Progenitor cell of endocrine pancreas (in vitro differentiated cells): ENCODE data around the gene LDLR. TPM values are rescaled to one million over a fixed set of nuclear protein-coding genes. Genes with fewer than 3 reads are reported as not detected.
A peak's percentile ranks its signal among the peaks of the same experiment; 100 is the strongest.
"Not testable (repeated sequence)": the region's sequence is repeated elsewhere in the genome, so short reads cannot be mapped to it uniquely, and the experiment has no call there.

Source experiments
- DNase-seq: peaks from one replicate; pipeline ENCODE4 v3.0.0; 2021; ENCODE audit warnings: low spot score; ENCODE audit not compliant: unreplicated experiment
- H3K27ac Mint-ChIP-seq: 2 replicates; pipeline ENCODE4 v1.8.0; 2021; ENCODE audit warnings: mild to moderate bottlenecking, moderate library complexity, mixed read lengths
- H3K27me3 Mint-ChIP-seq: 2 replicates; pipeline ENCODE4 v1.8.0; 2021; ENCODE audit warnings: mixed read lengths
- H3K36me3 Mint-ChIP-seq: 2 replicates; pipeline ENCODE4 v1.8.0; 2022; ENCODE audit warnings: mixed read lengths; ENCODE audit not compliant: insufficient read depth
- H3K4me1 Mint-ChIP-seq: 2 replicates; pipeline ENCODE4 v1.8.0; 2021; ENCODE audit warnings: low read depth, mixed read lengths
- H3K4me3 Mint-ChIP-seq: 2 replicates; pipeline ENCODE4 v1.8.0; 2021; ENCODE audit warnings: low read depth, mild to moderate bottlenecking, moderate library complexity, mixed read lengths
- H3K9me3 Mint-ChIP-seq: 2 replicates; pipeline ENCODE4 v1.8.0; 2021; ENCODE audit warnings: low read depth, mixed read lengths
- CTCF ChIP-seq: fragments of 200-600 bp; sonication (generic); IDR thresholded peaks from one replicate; pipeline ENCODE4 v1.5.0; 2021; ENCODE audit warnings: antibody characterized with exemption, mild to moderate bottlenecking; ENCODE audit not compliant: unreplicated experiment
- total RNA-seq: library from RNA; stranded (reverse); gene quantifications from 2 replicates; pipeline ENCODE4 v1.2.1, GENCODE V29; 2021

Gene LDLR
- total RNA-seq, 1 donor from 2014 or later = 73.2 TPM

GRCh38 chr19:11152318-11153062, 63.2 kb downstream of the LDLR start:
- H3K27ac Mint-ChIP-seq = no peak overlapping the region
- DNase-seq = no peak
- no peak overlapping the region for H3K4me3 Mint-ChIP-seq
- H3K27me3 Mint-ChIP-seq = no peaks in the 10 kb centered on the region
- peaks cover 5% of the 10 kb centered on the region for H3K4me1 Mint-ChIP-seq
- no peak for TF ChIP-seq CTCF
- no peaks in the 10 kb centered on the region for H3K9me3 Mint-ChIP-seq
- H3K36me3 Mint-ChIP-seq = no peaks in the 10 kb centered on the region

- Mint-ChIP-seq H3K27me3 (no peaks in the 10 kb centered on the region), H3K9me3 (no peaks in the 10 kb centered on the region), H3K36me3 (no peaks in the 10 kb centered on the region), H3K27ac (no peak overlapping the region), H3K4me3 (peak overlapping the region; percentile 87), H3K4me1 (peaks cover 5% of the 10 kb centered on the region)
- TF ChIP-seq CTCF = no peak
- DNase-seq = no peak
Measured at GRCh38 chr19:11154683-11155047, 65.4 kb downstream of the LDLR start.

GRCh38 chr19:11155373-11156120, 66.3 kb downstream of the LDLR start, which contains the start of gene SPC24:
TSS of gene SPC24 (minus strand) at chr19:11155782. CDS start at chr19:11155776, 6 bp downstream.
- Mint-ChIP-seq H3K4me3 (peak within 1 kb of the TSS; percentile 87), H3K27me3 (no peaks in the 10 kb centered on the region)
- no peak for TF ChIP-seq CTCF

GRCh38 chr19:11159598-11160439, 70.6 kb downstream of the LDLR start:
- TF ChIP-seq CTCF = no peak
- Mint-ChIP-seq H3K27me3 (no peaks in the 10 kb centered on the region), H3K9me3 (no peaks in the 10 kb centered on the region), H3K4me3 (no peak overlapping the region), H3K27ac (no peak overlapping the region), H3K36me3 (no peaks in the 10 kb centered on the region), H3K4me1 (no peaks in the 10 kb centered on the region)
- no peak for DNase-seq

More at GRCh38 chr19:11155373-11156120, 66.3 kb downstream of the LDLR start, which contains the start of gene SPC24:
- Mint-ChIP-seq H3K9me3 (no peaks in the 10 kb centered on the region), H3K4me1 (peaks cover 5% of the 10 kb centered on the region), H3K36me3 (no peaks in the 10 kb centered on the region), H3K27ac (peak within 1 kb of the TSS; percentile 27)
- peak; percentile 91 for DNase-seq

- not testable (repeated sequence) for H3K4me3 Mint-ChIP-seq, H3K9me3 Mint-ChIP-seq, H3K36me3 Mint-ChIP-seq, DNase-seq, H3K27me3 Mint-ChIP-seq, H3K4me1 Mint-ChIP-seq, H3K27ac Mint-ChIP-seq
Measured at GRCh38 chr19:11160440-11160768, 71.1 kb downstream of the LDLR start.
